Measurements from ENCODE around the gene TMEM212. TPM values are rescaled to one million over a fixed set of nuclear protein-coding genes. Genes with fewer than 3 reads are reported as not detected.

The TMEM212 gene
- total RNA-seq, 1 experiment from 2014 or later, result not detected

DNA sequence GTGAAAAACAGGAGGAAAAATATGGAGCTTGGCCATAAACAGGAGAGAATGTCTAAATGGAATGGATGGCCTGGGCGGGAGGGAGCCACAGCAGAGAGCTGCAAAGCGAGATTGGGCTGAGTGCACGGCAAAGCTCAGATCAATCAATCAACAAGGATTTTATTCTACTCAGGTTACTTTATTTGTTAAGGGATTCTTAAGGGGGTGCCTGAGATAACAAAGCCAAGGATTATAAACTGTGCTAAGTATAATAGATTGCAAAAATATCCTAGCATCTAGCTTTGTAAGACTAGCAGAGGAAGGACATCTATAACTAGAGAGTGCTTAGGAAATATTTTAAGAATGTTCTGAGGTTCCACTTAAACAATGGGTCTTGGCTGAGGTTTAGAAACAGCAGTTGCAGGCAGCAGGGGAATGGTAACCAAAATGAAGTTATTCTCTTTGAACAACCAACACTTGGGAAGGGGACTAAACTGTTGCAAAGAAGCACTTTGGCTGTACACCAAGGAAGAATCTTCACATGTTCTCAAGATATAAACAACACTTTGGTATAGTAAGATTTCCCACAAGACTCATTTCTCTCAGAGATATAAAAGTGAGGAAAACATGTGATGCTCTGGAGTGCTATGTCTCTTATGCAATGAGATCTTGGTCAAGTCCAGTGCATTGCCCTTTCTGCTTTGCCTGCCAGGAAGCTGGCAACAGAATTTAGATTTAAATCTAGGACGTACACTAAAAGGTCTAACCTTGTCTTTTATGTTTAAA is 35.5 kb downstream of the TMEM212 start:
- no peak overlapping the region for H3K4me3 Mint-ChIP-seq (ENCODE audit: unreplicated experiment)
- Histone ChIP-seq H3K4me1 (peaks cover 22% of the 10 kb centered on the region), H3K36me3 (ENCODE audit: control insufficient read depth, insufficient read depth, low read length) (no peaks in the 10 kb centered on the region), H3K4me3 (ENCODE audit: low read depth, low read length) (no peak overlapping the region), H3K27me3 (replicated peaks; ENCODE audit: control insufficient read depth, insufficient read depth, low read length) (no peaks in the 10 kb centered on the region), H3K9me3 (no peaks in the 10 kb centered on the region)
- no TSS peak for BruUV-seq (replicated peaks)
- H3K27ac Mint-ChIP-seq (ENCODE audit: unreplicated experiment), result no peak overlapping the region
- TF ChIP-seq, protein P1, sequence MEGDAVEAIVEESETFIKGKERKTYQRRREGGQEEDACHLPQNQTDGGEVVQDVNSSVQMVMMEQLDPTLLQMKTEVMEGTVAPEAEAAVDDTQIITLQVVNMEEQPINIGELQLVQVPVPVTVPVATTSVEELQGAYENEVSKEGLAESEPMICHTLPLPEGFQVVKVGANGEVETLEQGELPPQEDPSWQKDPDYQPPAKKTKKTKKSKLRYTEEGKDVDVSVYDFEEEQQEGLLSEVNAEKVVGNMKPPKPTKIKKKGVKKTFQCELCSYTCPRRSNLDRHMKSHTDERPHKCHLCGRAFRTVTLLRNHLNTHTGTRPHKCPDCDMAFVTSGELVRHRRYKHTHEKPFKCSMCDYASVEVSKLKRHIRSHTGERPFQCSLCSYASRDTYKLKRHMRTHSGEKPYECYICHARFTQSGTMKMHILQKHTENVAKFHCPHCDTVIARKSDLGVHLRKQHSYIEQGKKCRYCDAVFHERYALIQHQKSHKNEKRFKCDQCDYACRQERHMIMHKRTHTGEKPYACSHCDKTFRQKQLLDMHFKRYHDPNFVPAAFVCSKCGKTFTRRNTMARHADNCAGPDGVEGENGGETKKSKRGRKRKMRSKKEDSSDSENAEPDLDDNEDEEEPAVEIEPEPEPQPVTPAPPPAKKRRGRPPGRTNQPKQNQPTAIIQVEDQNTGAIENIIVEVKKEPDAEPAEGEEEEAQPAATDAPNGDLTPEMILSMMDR (IDR thresholded peaks at IDR 0.05; ENCODE audit: insufficient read depth in 1 of 2, low read depth in 1 of 2, low read length in 1 of 2, severe bottlenecking in 1 of 2, unreplicated experiment in 1 of 2), result no peak
- no peak for DNase-seq
- no peaks in the 10 kb centered on the region for H3K4me1 Mint-ChIP-seq (ENCODE audit: low read depth, unreplicated experiment)
- no peaks in the 10 kb centered on the region for H3K9me3 Mint-ChIP-seq (ENCODE audit: unreplicated experiment)
- ChIA-PET CTCF (interaction anchor here (0.6 kb wide), 1 partner anchor 67 kb away, joined by 3 read pairs; no protein-coding TSS in a partner anchor), POLR2A (no interaction called here)
- H3K27me3 Mint-ChIP-seq (ENCODE audit: insufficient read depth, unreplicated experiment), result no peaks in the 10 kb centered on the region
- intact Hi-C loops (cut with micrococcal nuclease; ENCODE audit: unreplicated experiment), result no loop called here
- H3K36me3 Mint-ChIP-seq (ENCODE audit: insufficient read depth, unreplicated experiment), result no peaks in the 10 kb centered on the region

GRCh38 chr3:171879472-171879871 is 36.3 kb downstream of the TMEM212 start:
- Histone ChIP-seq H3K4me3 (ENCODE audit: low read depth, low read length) (no peak overlapping the region), H3K4me1 (peaks cover 23% of the 10 kb centered on the region), H3K9me3 (no peaks in the 10 kb centered on the region), H3K27me3 (replicated peaks; ENCODE audit: control insufficient read depth, insufficient read depth, low read length) (no peaks in the 10 kb centered on the region), H3K36me3 (ENCODE audit: control insufficient read depth, insufficient read depth, low read length) (no peaks in the 10 kb centered on the region)
- H3K27me3 Mint-ChIP-seq (ENCODE audit: insufficient read depth, unreplicated experiment), result no peaks in the 10 kb centered on the region
- no peak overlapping the region for H3K4me3 Mint-ChIP-seq (ENCODE audit: unreplicated experiment)
- no TSS peak for BruUV-seq (replicated peaks)
- no peak overlapping the region for H3K27ac Mint-ChIP-seq (ENCODE audit: unreplicated experiment)
- ChIA-PET CTCF (no interaction called here), POLR2A (no interaction called here)
- no peaks in the 10 kb centered on the region for H3K36me3 Mint-ChIP-seq (ENCODE audit: insufficient read depth, unreplicated experiment)
- H3K4me1 Mint-ChIP-seq (ENCODE audit: low read depth, unreplicated experiment), result no peaks in the 10 kb centered on the region
- TF ChIP-seq, protein P1 (IDR thresholded peaks at IDR 0.05; ENCODE audit: insufficient read depth in 1 of 2, low read depth in 1 of 2, low read length in 1 of 2, severe bottlenecking in 1 of 2, unreplicated experiment in 1 of 2), result no peak
- H3K9me3 Mint-ChIP-seq (ENCODE audit: unreplicated experiment), result no peaks in the 10 kb centered on the region
- intact Hi-C loops (cut with micrococcal nuclease; ENCODE audit: unreplicated experiment), result no loop called here
- DNase-seq, result no peak

DNA sequence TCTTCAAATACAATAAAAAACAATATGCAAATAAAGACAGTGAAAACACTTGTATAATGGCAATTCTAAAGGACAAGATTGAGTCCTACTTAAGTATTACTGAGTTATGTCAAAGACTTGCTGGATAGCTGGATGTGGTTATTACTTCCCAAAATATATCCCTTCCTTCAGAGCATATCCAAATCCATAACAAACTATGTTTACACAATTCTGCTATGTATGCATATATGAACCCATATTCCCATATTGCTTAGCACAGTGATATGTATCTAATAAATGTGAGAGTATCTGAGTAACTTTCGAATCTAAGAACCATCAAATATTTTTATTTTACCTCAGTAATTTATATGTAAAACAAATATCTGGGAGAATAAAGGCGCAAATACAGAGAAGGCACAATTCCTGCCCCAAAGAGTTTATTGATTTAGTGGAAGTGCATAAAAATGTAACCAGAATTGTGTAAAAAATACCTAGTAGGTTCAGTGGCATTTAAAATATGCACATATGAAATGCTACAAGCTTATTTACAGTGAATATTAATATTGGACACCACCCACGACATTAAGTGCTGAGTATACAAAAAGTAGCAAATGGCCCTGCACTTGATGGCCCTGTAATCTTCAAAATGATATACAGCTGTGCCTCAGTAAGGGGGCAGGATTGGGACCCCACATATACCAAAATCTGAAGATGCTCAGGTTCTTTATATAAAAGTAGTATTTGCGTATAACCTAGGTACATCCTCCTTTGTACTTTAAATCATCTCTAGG is 37.1 kb downstream of the TMEM212 start:
- Mint-ChIP-seq H3K27ac (ENCODE audit: unreplicated experiment) (no peak overlapping the region), H3K4me3 (ENCODE audit: unreplicated experiment) (no peak overlapping the region), H3K27me3 (ENCODE audit: insufficient read depth, unreplicated experiment) (no peaks in the 10 kb centered on the region), H3K36me3 (ENCODE audit: insufficient read depth, unreplicated experiment) (no peaks in the 10 kb centered on the region), H3K4me1 (ENCODE audit: low read depth, unreplicated experiment) (no peaks in the 10 kb centered on the region), H3K9me3 (ENCODE audit: unreplicated experiment) (peaks cover 2% of the 10 kb centered on the region)
- intact Hi-C loops (cut with micrococcal nuclease; ENCODE audit: unreplicated experiment), result no loop called here
- peaks cover 23% of the 10 kb centered on the region for H3K4me1 ChIP-seq
- ChIA-PET POLR2A (no interaction called here), CTCF (no interaction called here)
- no peaks in the 10 kb centered on the region for H3K27me3 ChIP-seq (replicated peaks; ENCODE audit: control insufficient read depth, insufficient read depth, low read length)
- no TSS peak for BruUV-seq (replicated peaks)
- no peaks in the 10 kb centered on the region for H3K9me3 ChIP-seq
- H3K36me3 ChIP-seq (ENCODE audit: control insufficient read depth, insufficient read depth, low read length), result no peaks in the 10 kb centered on the region
- DNase-seq, result no peak
- TF ChIP-seq, protein P1 (IDR thresholded peaks at IDR 0.05; ENCODE audit: insufficient read depth in 1 of 2, low read depth in 1 of 2, low read length in 1 of 2, severe bottlenecking in 1 of 2, unreplicated experiment in 1 of 2), result no peak
- no peak overlapping the region for H3K4me3 ChIP-seq (ENCODE audit: low read depth, low read length)
